Middle frontal gyrus (tissue), 1 donor: ENCODE data around the gene BEAN1.
A peak's percentile ranks its signal among the peaks of the same experiment; 100 is the strongest.

Source experiments
- DNase-seq: peaks from one replicate; pipeline ENCODE4 v3.0.0-alpha.2; 2015; ENCODE audit warnings: low spot score; ENCODE audit errors: extremely low spot score

Gene BEAN1

DNA sequence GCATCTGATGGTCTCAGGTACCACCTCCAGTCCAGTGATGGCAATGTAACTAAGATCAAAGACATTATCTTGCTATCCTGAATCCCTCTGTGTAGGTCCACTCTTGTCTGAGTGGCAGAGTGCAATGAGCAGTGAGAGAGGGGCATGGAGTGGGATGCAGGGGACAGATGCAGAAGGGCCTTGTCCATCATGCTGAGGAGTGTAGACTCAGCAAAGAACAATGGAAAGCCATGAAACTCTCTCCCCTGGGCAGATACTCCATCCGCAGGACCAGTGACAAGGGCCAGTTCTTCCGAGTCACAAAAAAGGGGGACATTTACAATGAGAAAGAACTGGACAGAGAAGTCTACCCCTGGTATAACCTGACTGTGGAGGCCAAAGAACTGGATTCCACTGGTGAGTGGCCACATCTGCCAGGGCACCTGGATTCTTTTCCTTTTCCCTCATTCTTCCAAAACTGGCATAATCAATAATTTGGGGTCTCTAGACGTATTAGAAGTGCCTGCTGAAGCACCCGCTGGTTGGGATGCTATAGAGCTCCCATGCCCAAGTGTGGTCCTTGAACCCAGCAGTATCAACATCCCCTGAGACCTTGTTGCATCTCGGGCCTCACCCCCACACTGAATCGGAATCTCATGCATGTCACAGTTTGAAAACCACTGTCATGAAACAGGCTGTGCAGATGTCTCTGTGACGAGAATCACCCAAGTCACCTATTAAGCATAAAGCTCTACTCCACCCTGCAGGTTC is 31.1 kb upstream of the BEAN1 start:
- no peak for DNase-seq

DNA sequence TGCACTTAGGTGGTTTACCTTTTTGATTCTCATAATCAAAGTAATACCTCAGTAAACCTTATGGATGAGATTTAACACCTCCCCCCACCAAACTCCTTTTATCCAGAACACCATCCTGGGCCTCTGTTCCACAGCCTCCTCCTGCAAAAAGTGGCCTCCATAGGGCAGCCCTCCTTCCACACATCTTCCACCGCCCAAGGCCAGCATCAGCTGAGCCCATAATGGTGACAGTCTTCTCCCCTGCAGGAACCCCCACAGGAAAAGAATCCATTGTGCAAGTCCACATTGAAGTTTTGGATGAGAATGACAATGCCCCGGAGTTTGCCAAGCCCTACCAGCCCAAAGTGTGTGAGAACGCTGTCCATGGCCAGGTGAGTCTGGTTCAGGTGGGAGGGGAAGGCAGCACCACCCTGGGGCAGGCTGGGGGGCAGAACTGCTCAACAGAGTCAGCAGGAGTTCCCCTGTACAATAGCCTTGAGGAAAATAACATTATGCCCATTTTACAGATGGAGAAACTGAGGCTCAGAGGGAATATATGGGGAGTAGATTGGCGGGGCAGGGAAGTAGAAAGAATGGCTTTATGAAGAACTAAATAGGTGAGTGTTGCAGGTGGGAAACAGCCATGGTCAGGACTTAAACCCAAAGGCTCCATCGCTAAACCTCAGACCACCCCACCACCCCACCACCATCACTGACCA is 29.2 kb upstream of the BEAN1 start:
- DNase-seq, result no peak

DNA sequence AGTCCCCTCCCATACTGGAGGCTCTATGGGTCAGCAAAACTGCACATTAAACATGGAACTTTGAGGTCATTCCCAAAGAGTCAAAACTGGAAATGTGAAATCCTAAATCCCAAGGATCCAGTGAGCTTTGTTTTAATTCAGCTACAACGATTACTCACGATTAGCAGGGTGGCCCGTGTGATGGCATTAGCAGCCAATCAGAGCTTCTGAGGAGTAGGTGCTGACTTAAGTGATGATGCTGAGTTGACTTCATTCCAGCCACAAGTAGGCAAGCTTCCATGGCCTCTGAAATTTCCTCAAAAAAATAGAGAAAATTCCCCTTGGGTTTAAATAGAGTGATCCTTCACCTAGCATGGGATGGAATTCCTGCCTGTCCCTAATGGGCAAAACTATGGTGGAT is 28.1 kb upstream of the BEAN1 start:
- DNase-seq, result no peak

DNA sequence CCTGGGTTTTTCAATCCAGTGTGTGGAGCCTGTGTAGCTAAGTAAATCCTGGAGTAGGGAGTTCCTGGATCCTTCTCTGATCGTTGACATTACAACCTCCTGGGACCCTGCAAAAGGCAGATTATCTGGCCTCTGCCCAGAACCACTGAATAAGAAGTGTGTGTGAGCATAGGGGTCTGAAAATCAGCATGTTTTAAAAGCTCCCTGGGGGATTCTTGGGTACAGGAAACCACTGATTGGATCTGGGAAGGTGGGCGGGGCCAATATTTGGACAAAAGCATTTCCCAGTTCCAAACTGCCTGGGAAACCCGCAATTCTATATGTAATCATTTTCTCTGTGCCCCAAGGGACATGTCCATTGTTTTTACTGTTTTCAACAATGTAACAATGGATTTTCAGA is 27.2 kb upstream of the BEAN1 start:
- DNase-seq, result no peak

DNA sequence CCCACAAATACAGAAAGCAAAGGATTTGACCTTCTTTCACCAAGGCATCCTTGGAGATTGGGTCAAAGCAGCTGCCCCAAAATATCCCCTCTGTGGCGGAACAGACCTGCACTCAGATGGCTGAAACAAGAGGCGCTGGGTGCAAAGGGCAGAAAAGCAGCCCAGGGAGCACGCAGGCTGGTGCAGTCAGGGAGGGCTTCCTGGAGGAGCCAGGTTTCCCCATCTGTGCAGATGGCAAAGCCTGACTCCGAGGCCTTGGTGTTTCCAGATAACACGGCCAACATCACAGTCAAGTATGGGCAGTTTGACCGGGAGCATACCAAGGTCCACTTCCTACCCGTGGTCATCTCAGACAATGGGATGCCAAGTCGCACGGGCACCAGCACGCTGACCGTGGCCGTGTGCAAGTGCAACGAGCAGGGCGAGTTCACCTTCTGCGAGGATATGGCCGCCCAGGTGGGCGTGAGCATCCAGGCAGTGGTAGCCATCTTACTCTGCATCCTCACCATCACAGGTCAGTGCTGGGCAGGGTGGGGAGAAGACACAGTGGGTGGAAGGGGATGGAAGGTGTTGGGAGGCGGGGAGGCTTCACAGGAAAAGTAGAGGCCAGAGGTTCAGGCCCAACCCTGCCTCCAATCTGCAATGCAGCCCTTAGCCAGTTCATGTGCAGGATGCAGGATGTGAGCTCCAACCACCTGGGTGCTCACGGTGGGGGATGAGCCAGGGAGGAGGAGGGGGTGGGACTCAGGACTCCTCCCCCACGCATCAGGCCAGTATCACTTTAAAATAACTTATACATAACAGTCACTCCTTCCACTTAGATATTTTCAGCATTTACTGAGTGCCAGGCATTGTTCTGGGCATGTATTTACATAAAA is 26.4 kb upstream of the BEAN1 start:
- DNase-seq, result no peak

DNA sequence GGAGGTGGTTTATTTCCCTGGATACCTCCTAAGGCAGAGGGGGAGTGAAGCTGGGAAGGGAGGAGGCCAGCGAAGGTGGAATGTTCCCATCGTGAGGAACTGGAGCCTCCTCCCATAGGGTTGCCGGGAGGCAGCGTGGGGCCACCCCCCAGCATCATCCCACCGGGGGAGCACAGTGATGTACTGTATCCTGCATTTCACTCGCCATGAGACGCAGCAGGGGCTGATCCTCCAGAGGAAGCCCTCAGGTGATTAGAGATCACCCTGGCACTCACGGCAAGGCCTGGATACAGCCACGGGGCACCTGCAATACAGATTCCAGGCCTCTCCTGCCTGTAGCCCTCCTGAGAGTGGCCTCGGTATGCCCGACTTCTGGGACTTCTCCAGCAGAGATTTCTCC is 25.5 kb upstream of the BEAN1 start:
- no peak for DNase-seq

DNA sequence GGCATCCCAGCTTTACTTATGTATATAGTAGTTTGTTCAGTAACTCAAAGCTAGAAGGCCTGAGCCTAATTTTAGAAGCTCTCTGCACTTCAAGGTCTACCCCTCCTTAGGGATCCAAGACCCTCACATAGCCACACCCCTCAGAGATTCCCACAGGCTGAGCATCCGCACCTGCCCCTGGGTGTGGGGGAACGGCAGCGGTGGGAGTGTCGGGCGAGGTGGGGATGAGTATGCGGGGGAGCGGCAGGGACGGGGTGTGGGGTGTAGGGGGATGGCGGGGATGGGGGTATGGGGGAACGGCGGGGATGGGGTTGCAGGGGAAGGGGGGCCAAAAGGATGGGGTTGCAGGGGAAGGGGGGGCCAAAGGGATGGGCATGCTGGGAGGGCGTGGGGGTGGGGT is 24.9 kb upstream of the BEAN1 start:
- DNase-seq, result no peak

DNA sequence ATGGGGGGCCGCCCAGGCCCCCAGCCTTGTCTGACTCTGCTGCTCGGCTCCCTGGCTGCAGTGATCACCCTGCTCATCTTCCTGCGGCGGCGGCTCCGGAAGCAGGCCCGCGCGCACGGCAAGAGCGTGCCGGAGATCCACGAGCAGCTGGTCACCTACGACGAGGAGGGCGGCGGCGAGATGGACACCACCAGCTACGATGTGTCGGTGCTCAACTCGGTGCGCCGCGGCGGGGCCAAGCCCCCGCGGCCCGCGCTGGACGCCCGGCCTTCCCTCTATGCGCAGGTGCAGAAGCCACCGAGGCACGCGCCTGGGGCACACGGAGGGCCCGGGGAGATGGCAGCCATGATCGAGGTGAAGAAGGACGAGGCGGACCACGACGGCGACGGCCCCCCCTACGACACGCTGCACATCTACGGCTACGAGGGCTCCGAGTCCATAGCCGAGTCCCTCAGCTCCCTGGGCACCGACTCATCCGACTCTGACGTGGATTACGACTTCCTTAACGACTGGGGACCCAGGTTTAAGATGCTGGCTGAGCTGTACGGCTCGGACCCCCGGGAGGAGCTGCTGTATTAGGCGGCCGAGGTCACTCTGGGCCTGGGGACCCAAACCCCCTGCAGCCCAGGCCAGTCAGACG is 24.4 kb upstream of the BEAN1 start:
- DNase-seq, result no peak

DNA sequence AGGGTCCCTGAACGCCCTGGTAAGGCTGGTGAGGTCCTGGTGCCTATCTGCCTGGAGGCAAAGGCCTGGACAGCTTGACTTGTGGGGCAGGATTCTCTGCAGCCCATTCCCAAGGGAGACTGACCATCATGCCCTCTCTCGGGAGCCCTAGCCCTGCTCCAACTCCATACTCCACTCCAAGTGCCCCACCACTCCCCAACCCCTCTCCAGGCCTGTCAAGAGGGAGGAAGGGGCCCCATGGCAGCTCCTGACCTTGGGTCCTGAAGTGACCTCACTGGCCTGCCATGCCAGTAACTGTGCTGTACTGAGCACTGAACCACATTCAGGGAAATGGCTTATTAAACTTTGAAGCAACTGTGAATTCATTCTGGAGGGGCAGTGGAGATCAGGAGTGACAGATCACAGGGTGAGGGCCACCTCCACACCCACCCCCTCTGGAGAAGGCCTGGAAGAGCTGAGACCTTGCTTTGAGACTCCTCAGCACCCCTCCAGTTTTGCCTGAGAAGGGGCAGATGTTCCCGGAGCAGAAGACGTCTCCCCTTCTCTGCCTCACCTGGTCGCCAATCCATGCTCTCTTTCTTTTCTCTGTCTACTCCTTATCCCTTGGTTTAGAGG is 23.5 kb upstream of the BEAN1 start:
- DNase-seq, result no peak

DNA sequence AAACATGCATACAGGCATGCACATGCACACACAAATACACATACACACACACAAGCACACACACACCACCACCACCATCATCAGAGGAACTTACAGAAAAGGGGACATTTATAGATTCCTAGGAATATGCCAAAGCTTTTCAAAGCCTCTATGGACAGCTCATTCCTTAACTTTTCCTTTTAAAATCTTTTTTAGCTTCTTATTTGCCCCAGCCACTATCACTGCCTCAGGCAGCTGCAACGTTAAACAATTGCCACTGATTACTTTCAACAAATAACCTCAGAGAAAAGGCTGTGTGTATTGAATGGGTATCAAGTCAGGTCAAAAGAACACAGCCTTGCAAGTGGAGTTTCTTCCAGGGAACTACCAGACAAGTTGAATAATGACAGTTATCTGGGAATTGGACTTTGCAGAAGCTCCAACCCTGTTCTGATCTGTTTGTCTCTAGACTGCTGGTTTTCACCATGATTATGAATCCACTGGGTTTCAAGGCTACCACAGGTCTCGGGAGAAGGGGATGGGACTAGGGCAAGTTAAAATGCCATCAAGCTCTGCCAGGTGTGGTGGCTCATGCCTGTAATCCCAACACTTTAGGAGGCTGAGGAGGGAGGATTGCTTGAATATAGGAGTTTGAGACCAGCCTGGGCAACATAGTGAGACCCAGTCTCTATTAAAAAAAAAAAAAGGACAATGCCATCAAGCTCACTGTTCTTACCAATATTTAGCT is 21.9 kb upstream of the BEAN1 start:
- DNase-seq, result no peak

DNA sequence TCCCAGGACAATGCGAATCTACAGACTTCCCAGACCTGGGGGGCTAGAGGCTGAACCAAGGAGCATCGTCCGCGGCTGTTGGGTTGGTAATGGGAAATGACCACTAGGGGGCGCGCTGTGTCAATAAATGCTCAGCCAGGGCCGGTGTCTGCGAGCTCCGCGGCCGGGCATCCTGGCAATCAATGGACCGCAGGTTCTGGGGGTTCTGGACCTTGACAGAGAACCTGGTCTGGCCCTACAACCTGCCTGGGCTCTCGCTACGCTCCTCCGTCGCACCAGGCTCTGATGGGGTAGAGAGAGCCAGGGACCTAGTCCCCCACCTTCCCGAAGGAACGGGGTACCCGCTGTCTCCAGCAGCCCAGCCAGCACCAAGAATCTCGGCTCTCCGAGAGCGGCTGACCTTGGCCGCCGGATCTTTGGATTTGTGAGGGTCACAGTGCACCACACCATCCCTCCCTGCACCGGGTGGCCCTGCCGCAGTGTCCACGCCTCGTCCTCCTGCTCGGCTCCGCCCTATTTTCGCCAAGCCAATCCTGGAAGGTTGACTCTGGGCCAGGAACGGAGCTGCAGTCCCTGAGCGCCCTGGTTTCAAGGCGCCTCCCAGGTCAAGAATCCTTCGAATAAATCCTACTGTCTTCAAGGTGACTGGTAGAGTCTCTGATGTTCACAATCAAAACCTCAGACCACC is 20.4 kb upstream of the BEAN1 start:
- peak; percentile 64 for DNase-seq

DNA sequence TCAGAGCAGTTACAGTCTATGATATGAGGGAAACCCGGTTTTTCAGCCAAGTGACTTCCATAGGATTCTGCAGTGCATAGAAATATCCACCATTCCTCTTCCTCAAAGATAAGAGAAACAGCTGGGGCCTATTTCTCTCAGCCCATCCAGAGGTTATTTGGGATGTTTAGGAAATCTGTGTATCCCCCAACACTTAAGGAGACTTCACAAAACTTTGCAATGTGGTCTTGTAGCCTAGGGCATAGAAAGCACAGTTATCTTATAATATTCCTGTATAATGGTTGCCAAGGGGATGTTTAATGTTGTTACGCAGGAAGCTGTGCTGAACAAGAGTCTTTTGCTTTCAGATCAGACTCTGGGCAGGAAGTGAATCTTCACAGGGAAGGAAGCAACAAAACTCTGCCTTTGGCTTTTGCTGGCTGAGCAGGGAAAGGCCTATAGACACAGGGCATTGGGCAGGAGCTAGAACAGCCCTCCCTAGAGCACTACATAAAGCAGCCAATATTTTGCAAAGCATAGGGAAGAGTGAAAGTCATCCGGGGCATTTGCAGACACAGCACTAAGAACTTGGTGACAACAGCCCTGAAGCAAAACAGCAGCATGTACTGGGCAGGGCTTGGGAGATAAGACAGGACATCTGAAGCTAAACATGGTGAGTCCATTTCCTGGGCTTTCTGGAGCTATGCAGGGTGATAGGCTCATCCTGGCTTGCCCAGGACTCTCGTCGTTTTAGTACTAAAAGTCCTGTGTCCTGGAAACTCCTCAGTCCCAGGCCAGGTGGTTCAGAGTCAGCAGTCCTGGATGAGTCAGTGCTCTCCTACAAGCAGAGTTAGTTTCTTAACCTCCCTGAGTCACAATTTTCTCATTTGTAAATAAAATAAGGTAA is 18.7 kb upstream of the BEAN1 start:
- no peak for DNase-seq

DNA sequence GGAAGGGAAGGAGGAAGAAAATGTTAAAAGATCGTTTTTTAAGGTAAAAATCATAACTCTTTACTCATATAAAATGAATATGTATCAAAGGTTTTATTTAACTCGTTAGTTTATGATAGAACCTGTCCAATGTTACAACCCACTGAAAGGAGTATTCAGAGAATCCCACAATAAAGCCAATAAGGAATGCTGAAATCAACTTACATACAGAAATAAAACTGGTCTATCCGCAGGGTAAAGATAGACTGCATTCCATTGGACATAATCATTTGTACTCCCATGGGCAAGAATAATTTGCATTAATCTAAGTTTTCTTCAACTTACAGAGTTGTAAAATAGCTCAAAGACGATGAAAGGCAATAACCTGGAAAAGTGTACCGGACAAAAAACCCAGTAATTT is 17.9 kb upstream of the BEAN1 start:
- no peak for DNase-seq

DNA sequence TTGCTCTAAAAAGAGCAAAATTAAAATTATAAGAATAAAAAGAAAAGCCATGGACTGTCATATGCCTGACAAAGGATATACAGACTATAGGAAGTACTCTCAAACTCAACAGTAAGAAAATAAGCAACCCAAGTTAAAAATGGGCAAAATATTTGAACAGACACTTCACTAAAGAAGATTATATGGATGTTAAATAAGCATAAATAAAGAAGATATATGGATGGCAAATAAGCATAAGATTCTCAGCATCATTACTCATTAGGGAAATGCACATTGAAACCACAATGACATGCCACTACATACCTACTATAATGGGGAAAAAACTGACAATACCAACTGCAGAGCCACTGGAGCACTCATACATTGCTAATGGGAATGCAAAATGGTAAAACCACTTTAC is 14.9 kb upstream of the BEAN1 start:
- DNase-seq, result no peak

DNA sequence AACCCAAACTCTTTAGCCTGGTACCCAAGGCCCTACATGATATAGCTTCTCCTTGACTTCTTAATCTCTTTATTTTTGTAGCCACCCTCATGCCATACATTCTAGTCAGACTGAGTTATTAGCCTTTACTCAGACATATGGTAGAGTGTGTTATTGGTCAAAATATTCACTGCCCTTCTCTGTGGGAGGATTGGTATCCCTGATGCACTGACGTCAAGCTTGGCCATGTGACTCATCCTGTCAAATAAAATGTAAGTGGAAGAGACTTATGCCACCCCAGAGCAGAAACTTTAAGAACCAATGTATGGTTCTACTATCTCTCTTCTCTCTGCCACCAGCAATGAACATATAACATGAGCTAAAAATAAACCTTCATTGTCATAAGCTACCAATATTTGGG is 12.2 kb upstream of the BEAN1 start:
- DNase-seq, result no peak

DNA sequence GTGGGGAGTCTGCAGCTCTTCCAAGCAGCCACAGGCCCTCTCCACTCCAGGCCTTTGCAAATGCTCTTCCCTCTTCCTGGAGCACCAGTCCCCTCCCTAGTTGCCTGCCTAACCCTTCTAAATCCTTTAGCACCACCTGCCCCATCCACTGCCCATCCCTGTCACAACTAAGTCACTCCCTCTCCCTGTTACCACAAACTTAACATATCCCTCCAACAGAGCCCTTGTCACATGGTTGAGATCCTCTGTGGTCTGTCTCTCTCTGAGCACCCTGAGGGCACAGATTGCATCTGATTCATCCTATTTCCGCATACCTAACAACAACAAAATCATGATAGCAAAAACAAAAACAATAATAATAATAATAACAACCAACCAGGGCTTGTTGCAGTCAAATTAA is 11.0 kb upstream of the BEAN1 start:
- DNase-seq, result no peak

DNA sequence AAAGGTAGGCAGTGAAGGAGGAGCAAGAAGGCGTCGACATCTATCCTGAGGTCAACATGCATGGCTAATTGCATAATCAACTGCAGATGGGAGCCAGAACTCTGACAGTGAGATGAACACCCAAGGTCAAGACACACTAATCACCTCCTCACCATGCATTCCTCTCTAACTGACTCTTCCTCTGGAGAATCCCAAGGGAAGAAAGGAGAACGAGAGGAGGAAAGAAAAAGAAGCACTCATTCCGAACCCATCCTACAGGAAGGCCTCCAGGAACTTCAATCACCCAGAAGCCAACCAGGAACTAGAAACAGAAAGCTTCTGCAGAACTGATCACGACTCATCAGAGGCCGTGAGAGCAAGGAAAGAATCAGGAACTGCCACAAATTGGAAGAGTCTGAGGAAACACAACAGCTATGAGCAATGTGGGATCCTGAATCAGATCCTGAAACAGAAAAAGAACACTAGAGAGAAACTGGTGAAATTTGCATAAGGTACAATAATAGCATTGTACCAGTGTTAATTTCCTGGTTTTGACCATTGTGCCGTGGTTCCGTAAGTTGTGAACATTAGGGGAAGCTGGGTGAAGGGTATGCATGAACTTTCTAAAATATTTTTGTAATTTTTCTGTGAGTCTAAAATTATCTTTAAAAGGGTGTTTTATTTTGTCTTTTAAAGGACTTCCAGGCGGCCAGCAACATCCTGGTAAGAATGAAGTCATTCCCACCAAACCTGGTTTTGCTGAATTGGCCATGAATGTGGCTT is 10.0 kb upstream of the BEAN1 start:
- no peak for DNase-seq
